CD4-positive, alpha-beta T cell (primary cell): Measurements from ENCODE around the gene PRSS22. TPM values are rescaled to one million over a fixed set of nuclear protein-coding genes. Genes with fewer than 3 reads are reported as not detected.

Experiments
- ATAC-seq: fragments of 200-7000 bp; cut with Tn5 transposase; one replicate; pipeline ENCODE4 v1.10.0; 2022; ENCODE audit warnings: mild to moderate bottlenecking; ENCODE audit not compliant: poor library complexity
- CTCF ChIA-PET: fragments of 350-600 bp; sonication (Branson Sonifier 250); formaldehyde crosslinking; loops from one replicate; lab custom pipeline; 2021; ENCODE audit warnings: antibody characterized with exemption, inconsistent platforms; lab: Charles Lee
- POLR2A ChIA-PET: fragments of 350-600 bp; sonication (Branson Sonifier 250); formaldehyde crosslinking; loops from one replicate; lab custom pipeline; 2021; ENCODE audit warnings: antibody characterized with exemption, inconsistent platforms; lab: Charles Lee
- DNase-seq, 14 experiments: peaks; one replicate each; pipeline ENCODE4 v3.0.0-alpha.2; 2013 to 2020; ENCODE audit warnings: mixed read lengths in 2 of 14
- H3K27ac ChIP-seq, 2 donors: one replicate each; pipeline versions ENCODE4 v1.5.1 to v1.7.0; 2013; ENCODE audit warnings: low read length in 2 of 2, low read depth in 1 of 2, mild to moderate bottlenecking in 1 of 2
- H3K27me3 ChIP-seq, 2 experiments: 1 replicate in 1 of 2; 2 replicates in 1 of 2; pipeline versions ENCODE4 v1.6.1 to v1.7.0; 2013; ENCODE audit warnings: low read length in 2 of 2, control low read depth in 1 of 2, mild to moderate bottlenecking in 1 of 2, moderate library complexity in 1 of 2; ENCODE audit not compliant: insufficient read depth in 2 of 2, control insufficient read depth in 1 of 2
- H3K36me3 ChIP-seq: one replicate; pipeline ENCODE4 v1.6.1; 2013; ENCODE audit warnings: low read length, control low read depth; ENCODE audit not compliant: insufficient read depth
- H3K4me1 ChIP-seq: one replicate; pipeline ENCODE4 v1.6.1; 2013; ENCODE audit warnings: low read length, control low read depth; ENCODE audit not compliant: insufficient read depth
- H3K4me3 ChIP-seq: one replicate; pipeline ENCODE4 v1.5.1; 2013; ENCODE audit warnings: mild to moderate bottlenecking, low read length, moderate library complexity
- H3K9me3 ChIP-seq, 2 experiments: 1 replicate in 1 of 2; 2 replicates in 1 of 2; pipeline versions ENCODE4 v1.6.1 to v1.7.0; 2013; ENCODE audit warnings: low read length in 2 of 2, mild to moderate bottlenecking in 2 of 2, control low read depth in 1 of 2, moderate library complexity in 1 of 2; ENCODE audit not compliant: control insufficient read depth in 1 of 2, insufficient read depth in 1 of 2
- H3K27ac Mint-ChIP-seq: one replicate; pipeline ENCODE4 v1.8.0; 2020; ENCODE audit warnings: mixed read lengths
- H3K27me3 Mint-ChIP-seq: one replicate; pipeline ENCODE4 v1.8.0; 2021; ENCODE audit warnings: mixed read lengths
- H3K36me3 Mint-ChIP-seq: one replicate; pipeline ENCODE4 v1.8.0; 2021; ENCODE audit warnings: low read depth, mixed read lengths
- H3K4me1 Mint-ChIP-seq: one replicate; pipeline ENCODE4 v1.8.0; 2021; ENCODE audit warnings: low read depth, mixed read lengths
- H3K4me3 Mint-ChIP-seq: one replicate; pipeline ENCODE4 v1.8.0; 2020; ENCODE audit warnings: mild to moderate bottlenecking, mixed read lengths
- H3K9me3 Mint-ChIP-seq: one replicate; pipeline ENCODE4 v1.8.0; 2020; ENCODE audit warnings: mixed read lengths
- intact Hi-C, 2 experiments: fragments of 100-400 bp; cut with DNase I in 1 of 2; cut with micrococcal nuclease in 1 of 2; formaldehyde crosslinking; loops; one replicate each; pipeline versions ENCODE4 v1.15.1 to v1.9.0; 2023 to 2025; cut with DNase I, micrococcal nuclease
- total RNA-seq, 174 experiments: library from RNA in 2 of 174; stranded (reverse) in 2 of 174; gene quantifications; one replicate each; pipeline ENCODE4 v1.2.3 and lab custom pipeline; 2021 to 2026
- TF ChIP-seq, protein P1 (sequence below): fragments of 200-600 bp; IDR thresholded peaks from one replicate; pipeline ENCODE4 v1.8.0; 2022; ENCODE audit warnings: antibody characterized with exemption, mild to moderate bottlenecking

The PRSS22 gene
- total RNA-seq, 2 experiments from 2014 or later: 0.93 to 1.1 TPM

DNA sequence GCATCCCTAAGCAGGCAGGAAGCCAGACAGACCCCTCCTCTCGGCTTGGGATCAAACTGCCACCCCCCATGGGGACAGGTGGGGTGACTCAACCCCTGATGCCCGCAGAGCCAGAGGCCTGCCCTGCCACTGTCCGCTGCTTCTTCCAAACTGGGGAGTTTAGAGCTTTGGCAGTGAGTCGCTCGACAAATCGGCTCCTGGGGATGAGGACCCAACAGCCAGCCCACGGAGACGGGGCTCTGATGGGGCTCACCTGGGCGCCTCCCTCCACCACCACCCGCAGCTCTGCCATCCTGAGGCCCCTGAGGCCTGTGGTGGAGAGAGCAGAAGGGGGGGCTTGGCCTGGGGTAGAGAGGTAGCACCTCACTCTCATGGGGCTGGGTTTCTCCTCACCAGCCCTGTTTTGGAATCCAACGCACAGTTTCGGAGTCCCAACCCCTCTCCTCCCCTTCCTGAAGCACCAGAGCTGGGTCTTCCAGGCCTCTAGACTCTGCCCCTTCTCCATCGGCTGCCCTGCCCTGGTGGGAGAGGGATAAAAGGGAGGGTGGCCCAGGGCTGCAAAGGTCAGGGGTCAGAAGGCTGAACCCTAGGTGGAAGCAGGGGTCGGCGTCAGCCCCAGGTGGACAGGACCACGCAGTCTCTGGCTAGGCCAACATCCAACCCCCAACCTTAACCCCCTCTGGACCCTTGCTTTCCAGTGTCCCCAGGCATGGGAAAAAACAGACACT lies 5.8 kb downstream of the PRSS22 start:
- Mint-ChIP-seq H3K9me3 (peaks cover 3% of the 10 kb centered on the region), H3K4me1 (no peaks in the 10 kb centered on the region), H3K27me3 (peaks cover 14% of the 10 kb centered on the region), H3K27ac (no peak overlapping the region), H3K4me3 (no peak overlapping the region), H3K36me3 (no peaks in the 10 kb centered on the region)
- peaks cover 6% of the 10 kb centered on the region for H3K4me1 ChIP-seq
- no peak overlapping the region for H3K4me3 ChIP-seq
- TF ChIP-seq, protein P1, sequence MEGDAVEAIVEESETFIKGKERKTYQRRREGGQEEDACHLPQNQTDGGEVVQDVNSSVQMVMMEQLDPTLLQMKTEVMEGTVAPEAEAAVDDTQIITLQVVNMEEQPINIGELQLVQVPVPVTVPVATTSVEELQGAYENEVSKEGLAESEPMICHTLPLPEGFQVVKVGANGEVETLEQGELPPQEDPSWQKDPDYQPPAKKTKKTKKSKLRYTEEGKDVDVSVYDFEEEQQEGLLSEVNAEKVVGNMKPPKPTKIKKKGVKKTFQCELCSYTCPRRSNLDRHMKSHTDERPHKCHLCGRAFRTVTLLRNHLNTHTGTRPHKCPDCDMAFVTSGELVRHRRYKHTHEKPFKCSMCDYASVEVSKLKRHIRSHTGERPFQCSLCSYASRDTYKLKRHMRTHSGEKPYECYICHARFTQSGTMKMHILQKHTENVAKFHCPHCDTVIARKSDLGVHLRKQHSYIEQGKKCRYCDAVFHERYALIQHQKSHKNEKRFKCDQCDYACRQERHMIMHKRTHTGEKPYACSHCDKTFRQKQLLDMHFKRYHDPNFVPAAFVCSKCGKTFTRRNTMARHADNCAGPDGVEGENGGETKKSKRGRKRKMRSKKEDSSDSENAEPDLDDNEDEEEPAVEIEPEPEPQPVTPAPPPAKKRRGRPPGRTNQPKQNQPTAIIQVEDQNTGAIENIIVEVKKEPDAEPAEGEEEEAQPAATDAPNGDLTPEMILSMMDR: no peak
- ChIA-PET POLR2A (no interaction called here), CTCF (no interaction called here)
- H3K36me3 ChIP-seq: no peaks in the 10 kb centered on the region
- H3K27me3 ChIP-seq: no peaks in the 10 kb centered on the region
- intact Hi-C loops: no loop called here
- no peak overlapping the region for H3K27ac ChIP-seq
- H3K9me3 ChIP-seq: peaks cover 7 to 20% of the 10 kb centered on the region in 2 experiments
- DNase-seq (no peak), ATAC-seq (no peak)

DNA sequence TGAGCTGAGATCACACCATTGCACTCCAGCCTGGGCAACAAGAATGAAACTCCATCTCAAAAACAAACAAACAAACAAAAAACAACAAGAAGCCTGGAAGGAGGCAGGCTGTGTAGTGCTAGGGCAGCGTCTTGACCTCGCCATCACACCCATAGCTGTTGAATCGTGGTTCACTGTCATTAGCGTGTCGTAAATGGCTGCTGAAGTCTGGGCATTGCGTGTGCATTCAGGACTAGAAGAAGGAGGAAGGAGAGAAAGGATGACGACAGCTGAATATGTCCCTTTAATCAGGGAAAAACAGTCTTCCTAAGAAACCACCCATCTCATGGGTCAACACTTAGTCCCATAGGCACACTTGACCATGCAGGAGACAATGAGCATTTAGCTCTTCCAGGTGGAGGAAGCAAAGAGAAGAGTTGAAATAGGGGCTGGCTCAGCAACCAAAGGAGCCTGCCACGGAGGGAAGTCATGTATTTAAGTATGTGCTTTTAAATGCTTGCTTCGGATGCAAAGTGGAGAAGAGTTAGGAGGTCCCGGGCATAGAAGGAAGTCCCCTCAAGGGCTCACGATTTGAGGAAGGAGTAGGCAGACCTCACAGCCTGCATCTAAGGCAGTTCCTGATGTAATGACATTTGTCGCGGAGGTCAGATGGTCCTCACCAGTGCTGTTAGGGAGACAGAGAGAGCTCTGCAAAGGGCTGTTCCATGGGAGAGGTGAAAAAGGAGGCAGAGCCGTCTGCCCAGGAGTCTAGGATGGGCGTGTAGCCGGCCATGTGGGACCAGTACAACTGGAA lies 8.8 kb downstream of the PRSS22 start:
- TF ChIP-seq, protein P1: no peak
- ChIA-PET POLR2A (no interaction called here), CTCF (no interaction called here)
- ATAC-seq: no peak
- H3K36me3 ChIP-seq: no peaks in the 10 kb centered on the region
- no peaks in the 10 kb centered on the region for H3K27me3 ChIP-seq
- peaks cover 3% of the 10 kb centered on the region for H3K4me1 ChIP-seq
- H3K9me3 ChIP-seq: peaks cover under 1 to 10% of the 10 kb centered on the region in 2 experiments
- H3K27ac ChIP-seq: no peak overlapping the region
- no peaks in the 10 kb centered on the region for H3K9me3 Mint-ChIP-seq
- H3K4me3 Mint-ChIP-seq: no peak overlapping the region
- DNase-seq: no peak
- intact Hi-C loops: no loop called here
- H3K4me1 Mint-ChIP-seq: no peaks in the 10 kb centered on the region
- no peak overlapping the region for H3K27ac Mint-ChIP-seq
- H3K36me3 Mint-ChIP-seq: no peaks in the 10 kb centered on the region
- no peak overlapping the region for H3K4me3 ChIP-seq
- peaks cover 8% of the 10 kb centered on the region for H3K27me3 Mint-ChIP-seq

DNA sequence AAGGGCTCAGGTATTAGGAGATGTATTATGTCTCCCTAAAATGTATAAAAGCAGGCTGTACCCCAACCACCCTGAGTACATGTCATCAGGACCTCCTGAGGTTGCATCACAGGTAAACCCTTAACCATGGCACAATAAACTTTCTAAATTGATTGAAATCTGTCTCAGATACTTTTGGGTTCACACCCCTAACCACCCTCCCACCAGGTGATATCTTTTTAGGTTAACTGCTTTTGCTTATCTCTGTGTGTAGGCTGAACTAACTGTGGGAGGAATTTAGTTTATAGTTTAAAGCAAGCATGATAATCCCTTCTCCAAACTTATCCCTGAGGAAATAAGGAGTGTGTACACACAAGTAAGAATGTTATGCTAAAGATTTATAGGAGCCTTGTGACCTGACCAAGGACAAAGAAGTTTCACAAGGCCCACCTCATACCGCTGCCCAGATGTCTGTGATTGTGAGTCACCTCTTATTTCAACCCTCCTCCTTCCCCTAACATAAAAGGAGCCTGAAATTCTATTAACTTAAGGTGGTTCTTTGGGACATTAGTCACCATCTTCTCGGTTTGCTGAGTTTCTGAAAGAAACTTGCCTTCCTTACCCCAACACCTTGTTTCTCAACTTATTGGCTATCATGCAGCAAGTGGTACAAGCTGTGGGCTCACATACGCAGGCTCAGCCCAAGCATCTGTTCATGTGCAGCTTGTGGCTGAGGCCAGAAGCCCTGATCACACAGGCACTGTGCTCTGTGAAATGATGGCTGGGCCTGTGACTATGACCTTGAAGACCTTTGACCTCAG lies 11.3 kb downstream of the PRSS22 start:
- TF ChIP-seq, protein P1: no peak
- no peak overlapping the region for H3K27ac Mint-ChIP-seq
- H3K36me3 Mint-ChIP-seq: no peaks in the 10 kb centered on the region
- H3K9me3 Mint-ChIP-seq: no peaks in the 10 kb centered on the region
- Histone ChIP-seq H3K4me3 (no peak overlapping the region), H3K36me3 (no peaks in the 10 kb centered on the region), H3K27me3 (no peaks in the 10 kb centered on the region), H3K9me3 (peaks cover 0 to 9% of the 10 kb centered on the region in 2 experiments), H3K4me1 (peaks cover 14% of the 10 kb centered on the region), H3K27ac (no peak overlapping the region)
- peaks cover 7% of the 10 kb centered on the region for H3K4me1 Mint-ChIP-seq
- peaks cover 6% of the 10 kb centered on the region for H3K27me3 Mint-ChIP-seq
- intact Hi-C loops: no loop called here
- no peak overlapping the region for H3K4me3 Mint-ChIP-seq
- CTCF ChIA-PET: no interaction called here
- DNase-seq (no peak), ATAC-seq (no peak)
- POLR2A ChIA-PET: no interaction called here
